ENCODE results near the gene TARBP1. TPM values are rescaled to one million over a fixed set of nuclear protein-coding genes. Genes with fewer than 3 reads are reported as not detected.

The TARBP1 gene
- total RNA-seq, 2 donors from 2014 or later = 19.6 to 23.1 TPM

DNA sequence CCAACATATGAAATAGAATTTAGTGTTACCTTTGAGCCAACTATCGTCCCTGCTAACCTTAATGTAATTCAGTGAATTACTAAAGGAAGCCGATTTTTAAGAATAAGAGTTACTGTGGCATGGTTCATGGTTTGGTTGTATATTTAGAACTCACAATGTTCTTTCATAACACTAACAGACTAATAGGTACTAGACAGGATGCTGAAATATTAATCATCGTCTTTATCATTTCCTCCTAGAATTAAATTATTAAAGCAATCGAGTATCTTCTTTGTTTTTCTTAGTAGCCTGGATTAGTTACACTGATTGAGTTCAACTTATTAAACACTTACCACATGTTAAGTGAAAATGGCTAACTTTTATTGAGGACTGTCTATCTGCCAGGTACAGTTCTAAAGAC is 47.7 kb downstream of the TARBP1 start:
- Histone ChIP-seq H3K27ac (no peak overlapping the region), H3K9me3 (no peaks in the 10 kb centered on the region), H3K4me1 (no peaks in the 10 kb centered on the region), H3K4me3 (no peak overlapping the region), H3K9ac (ENCODE audit: low read depth in 2 of 2, low read length in 2 of 2) (no peak overlapping the region), H3K27me3 (no peaks in the 10 kb centered on the region), H3K36me3 (no peaks in the 10 kb centered on the region)
- no peak for DNase-seq
- intact Hi-C loops (cut with DNase I) = no loop called here
- TF ChIP-seq, protein P1, sequence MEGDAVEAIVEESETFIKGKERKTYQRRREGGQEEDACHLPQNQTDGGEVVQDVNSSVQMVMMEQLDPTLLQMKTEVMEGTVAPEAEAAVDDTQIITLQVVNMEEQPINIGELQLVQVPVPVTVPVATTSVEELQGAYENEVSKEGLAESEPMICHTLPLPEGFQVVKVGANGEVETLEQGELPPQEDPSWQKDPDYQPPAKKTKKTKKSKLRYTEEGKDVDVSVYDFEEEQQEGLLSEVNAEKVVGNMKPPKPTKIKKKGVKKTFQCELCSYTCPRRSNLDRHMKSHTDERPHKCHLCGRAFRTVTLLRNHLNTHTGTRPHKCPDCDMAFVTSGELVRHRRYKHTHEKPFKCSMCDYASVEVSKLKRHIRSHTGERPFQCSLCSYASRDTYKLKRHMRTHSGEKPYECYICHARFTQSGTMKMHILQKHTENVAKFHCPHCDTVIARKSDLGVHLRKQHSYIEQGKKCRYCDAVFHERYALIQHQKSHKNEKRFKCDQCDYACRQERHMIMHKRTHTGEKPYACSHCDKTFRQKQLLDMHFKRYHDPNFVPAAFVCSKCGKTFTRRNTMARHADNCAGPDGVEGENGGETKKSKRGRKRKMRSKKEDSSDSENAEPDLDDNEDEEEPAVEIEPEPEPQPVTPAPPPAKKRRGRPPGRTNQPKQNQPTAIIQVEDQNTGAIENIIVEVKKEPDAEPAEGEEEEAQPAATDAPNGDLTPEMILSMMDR (IDR thresholded peaks at IDR 0.05) = no peak

DNA sequence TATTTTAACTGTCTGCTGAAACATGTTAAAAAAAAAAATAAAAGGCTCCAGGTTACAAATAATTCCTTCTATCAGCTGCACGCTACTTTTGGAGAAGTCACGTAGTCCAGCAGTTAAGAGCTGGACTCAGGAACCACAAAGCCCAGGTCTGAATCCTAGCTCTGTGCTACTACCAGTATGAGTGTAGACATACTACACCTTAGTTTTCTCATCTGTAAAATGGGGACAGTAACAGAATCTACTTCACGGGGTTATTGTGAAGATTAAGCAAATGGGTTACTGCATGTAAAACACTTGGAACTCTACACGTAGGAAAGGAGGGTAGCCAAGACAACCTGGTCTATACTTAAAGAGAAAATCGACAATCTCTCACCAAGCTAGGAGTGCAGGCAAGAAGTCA is 48.3 kb downstream of the TARBP1 start:
- Histone ChIP-seq H3K27me3 (no peaks in the 10 kb centered on the region), H3K4me3 (no peak overlapping the region), H3K4me1 (no peaks in the 10 kb centered on the region), H3K9ac (ENCODE audit: low read depth in 2 of 2, low read length in 2 of 2) (no peak overlapping the region), H3K27ac (no peak overlapping the region), H3K36me3 (no peaks in the 10 kb centered on the region), H3K9me3 (no peaks in the 10 kb centered on the region)
- intact Hi-C loops (cut with DNase I) = no loop called here
- DNase-seq = no peak
- TF ChIP-seq, protein P1 (IDR thresholded peaks at IDR 0.05) = no peak

DNA sequence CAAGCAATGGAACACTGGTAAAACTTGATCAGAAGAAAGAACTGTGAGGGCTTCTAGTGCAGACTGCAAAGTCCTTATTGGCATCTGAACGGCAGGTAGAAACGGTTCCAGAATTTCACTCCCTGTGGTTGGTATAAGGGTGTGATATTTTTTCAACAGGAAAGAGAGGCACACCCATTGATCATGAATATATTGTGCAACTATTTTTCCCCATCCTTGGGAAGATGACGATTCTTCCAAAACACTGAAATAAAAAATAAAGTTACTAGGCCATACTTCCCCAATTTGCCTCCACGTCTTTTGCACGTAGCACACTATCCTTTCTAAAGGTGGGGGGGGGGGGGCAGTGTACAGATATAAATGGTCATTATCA is 49.6 kb downstream of the TARBP1 start:
- Histone ChIP-seq H3K4me3 (no peak overlapping the region), H3K27me3 (no peaks in the 10 kb centered on the region), H3K9me3 (no peaks in the 10 kb centered on the region), H3K27ac (no peak overlapping the region), H3K4me1 (no peaks in the 10 kb centered on the region), H3K9ac (ENCODE audit: low read depth in 2 of 2, low read length in 2 of 2) (no peak overlapping the region), H3K36me3 (no peaks in the 10 kb centered on the region)
- TF ChIP-seq, protein P1 (IDR thresholded peaks at IDR 0.05) = no peak
- intact Hi-C loops (cut with DNase I) = no loop called here
- no peak for DNase-seq

DNA sequence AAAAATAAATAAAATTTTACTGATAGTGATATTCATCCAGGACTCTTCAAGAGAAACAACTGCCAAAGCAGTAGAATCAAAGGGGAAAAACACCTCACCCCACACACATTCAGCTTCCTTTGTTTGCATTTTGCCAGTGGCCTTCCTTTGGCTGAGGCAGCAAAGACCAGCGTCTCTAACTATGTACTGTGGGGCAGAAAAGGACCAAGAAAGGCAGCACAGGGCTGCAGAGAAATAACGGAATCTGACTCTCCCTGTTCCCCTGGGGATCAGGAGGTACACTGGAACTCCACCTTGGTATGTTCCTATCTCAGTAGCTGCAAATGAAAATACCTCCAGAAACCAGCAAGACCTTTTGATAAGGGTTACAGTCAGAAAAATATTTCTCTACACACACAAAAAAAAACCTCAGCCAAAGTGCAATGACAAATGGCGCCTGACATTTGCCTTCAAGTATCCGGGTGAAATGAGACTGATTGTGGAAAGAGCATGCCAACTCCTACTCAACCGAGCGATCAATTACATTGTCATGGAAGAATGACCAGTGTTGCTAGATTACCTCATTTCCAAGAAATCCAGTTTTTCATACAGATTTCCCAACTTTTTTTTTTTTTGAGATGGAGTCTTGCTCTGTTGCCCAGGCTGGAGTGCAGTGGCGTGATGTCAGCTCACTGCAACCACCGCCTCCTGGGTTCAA is 50.9 kb downstream of the TARBP1 start:
- no peak overlapping the region for H3K9ac ChIP-seq (ENCODE audit: low read depth in 2 of 2, low read length in 2 of 2)
- H3K4me1 ChIP-seq = no peaks in the 10 kb centered on the region
- DNase-seq = no peak
- TF ChIP-seq, protein P1 (IDR thresholded peaks at IDR 0.05) = no peak
- intact Hi-C loops (cut with DNase I) = no loop called here
- H3K4me3 ChIP-seq = no peak overlapping the region
- H3K27me3 ChIP-seq = no peaks in the 10 kb centered on the region
- no peaks in the 10 kb centered on the region for H3K36me3 ChIP-seq
- H3K27ac ChIP-seq = no peak overlapping the region
- H3K9me3 ChIP-seq = no peaks in the 10 kb centered on the region

DNA sequence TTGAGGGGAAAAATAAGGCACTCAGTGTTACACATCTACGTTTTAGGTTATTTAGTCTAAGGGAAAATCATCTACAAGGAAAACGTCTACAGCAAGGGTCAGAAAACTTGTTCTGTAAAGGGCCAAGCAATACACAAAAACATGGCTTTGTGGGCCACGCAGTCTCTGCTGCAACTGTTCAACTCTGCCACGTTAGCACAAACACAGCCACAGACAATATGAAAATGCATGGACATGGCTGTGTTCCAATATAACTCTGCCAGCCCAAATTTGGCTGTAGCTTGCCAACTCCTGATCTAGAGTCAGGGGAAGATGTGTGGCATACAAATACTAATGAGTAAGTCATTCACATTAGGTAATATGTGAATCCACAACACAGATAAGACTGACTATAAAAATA is 65.0 kb downstream of the TARBP1 start:
- Histone ChIP-seq H3K36me3 (no peaks in the 10 kb centered on the region), H3K4me3 (no peak overlapping the region), H3K4me1 (no peaks in the 10 kb centered on the region), H3K27ac (no peak overlapping the region), H3K27me3 (no peaks in the 10 kb centered on the region), H3K9me3 (no peaks in the 10 kb centered on the region), H3K9ac (ENCODE audit: low read depth in 2 of 2, low read length in 2 of 2) (no peak overlapping the region)
- TF ChIP-seq, protein P1 (IDR thresholded peaks at IDR 0.05) = no peak
- DNase-seq = no peak
- intact Hi-C loops (cut with DNase I) = no loop called here
